Calu3 (cell line): ENCODE results near the gene ZC2HC1B. TPM values are rescaled to one million over a fixed set of nuclear protein-coding genes. Genes with fewer than 3 reads are reported as not detected.
"Not testable (repeated sequence)": the region's sequence is repeated elsewhere in the genome, so short reads cannot be mapped to it uniquely, and the experiment has no call there.

ENCODE experiments used
- BruUV-seq: library from RNA; stranded (reverse); fragments of 400-500 nt; replicated peaks from 2 replicates; lab custom pipeline; 2021; lab: Mats Ljungman, UMichigan
- CTCF ChIA-PET: fragments of 300-600 bp; sonication (Branson Sonifier 250); formaldehyde crosslinking; loops from one replicate; lab custom pipeline; 2022; ENCODE audit warnings: antibody characterized with exemption; lab: Charles Lee
- DNase-seq: peaks from one replicate; pipeline ENCODE4 v3.0.0; 2022
- H3K27ac Mint-ChIP-seq: one replicate; pipeline ENCODE4 v1.8.0; 2022; ENCODE audit warnings: mixed read lengths; ENCODE audit not compliant: unreplicated experiment
- H3K27me3 Mint-ChIP-seq: one replicate; pipeline ENCODE4 v1.8.0; 2022; ENCODE audit warnings: mixed read lengths; ENCODE audit not compliant: unreplicated experiment
- H3K36me3 Mint-ChIP-seq: one replicate; pipeline ENCODE4 v1.8.0; 2022; ENCODE audit warnings: mild to moderate bottlenecking, moderate library complexity, mixed read lengths; ENCODE audit not compliant: insufficient read depth, unreplicated experiment
- H3K4me1 Mint-ChIP-seq: one replicate; pipeline ENCODE4 v1.8.0; 2022; ENCODE audit warnings: mild to moderate bottlenecking, low read depth, mixed read lengths; ENCODE audit not compliant: unreplicated experiment
- H3K4me3 Mint-ChIP-seq: one replicate; pipeline ENCODE4 v1.8.0; 2022; ENCODE audit warnings: mild to moderate bottlenecking, low read depth, moderate library complexity, mixed read lengths; ENCODE audit not compliant: unreplicated experiment
- H3K9me3 Mint-ChIP-seq: one replicate; pipeline ENCODE4 v1.8.0; 2022; ENCODE audit warnings: low read depth, mixed read lengths; ENCODE audit not compliant: unreplicated experiment
- CTCF ChIP-seq: fragments of 200-600 bp; IDR thresholded peaks from one replicate; pipeline ENCODE4 v1.8.0; 2022; ENCODE audit warnings: antibody characterized with exemption; ENCODE audit not compliant: unreplicated experiment
- intact Hi-C: fragments of 100-400 bp; cut with micrococcal nuclease; formaldehyde crosslinking; loops from one replicate; pipeline ENCODE4 v1.10.0; 2022; ENCODE audit not compliant: unreplicated experiment
- total RNA-seq: library from RNA; stranded (reverse); gene quantifications from 2 replicates; pipeline ENCODE4 v1.2.3, GENCODE V29; 2022

Gene ZC2HC1B
- total RNA-seq, 1 experiment from 2014 or later: not detected

GRCh38 chr6:143872201-143872600 lies 7.9 kb downstream of the ZC2HC1B start:
- no peaks in the 10 kb centered on the region for H3K4me1 Mint-ChIP-seq
- no peak for TF ChIP-seq CTCF
- H3K27me3 Mint-ChIP-seq: no peaks in the 10 kb centered on the region
- DNase-seq: no peak
- no TSS peak for BruUV-seq
- H3K27ac Mint-ChIP-seq: no peak overlapping the region
- no peak overlapping the region for H3K4me3 Mint-ChIP-seq
- CTCF ChIA-PET: no interaction called here
- no peaks in the 10 kb centered on the region for H3K36me3 Mint-ChIP-seq
- H3K9me3 Mint-ChIP-seq: no peaks in the 10 kb centered on the region
- intact Hi-C loops: no loop called here

GRCh38 chr6:143873600-143873999 lies 9.3 kb downstream of the ZC2HC1B start:
- H3K4me3 Mint-ChIP-seq, intact Hi-C loops, H3K4me1 Mint-ChIP-seq, DNase-seq, H3K27me3 Mint-ChIP-seq, H3K9me3 Mint-ChIP-seq, CTCF ChIA-PET, H3K36me3 Mint-ChIP-seq, BruUV-seq, H3K27ac Mint-ChIP-seq: not testable (repeated sequence)

- H3K27ac Mint-ChIP-seq, H3K4me1 Mint-ChIP-seq, DNase-seq, H3K36me3 Mint-ChIP-seq, intact Hi-C loops, H3K27me3 Mint-ChIP-seq, BruUV-seq, CTCF ChIA-PET, H3K9me3 Mint-ChIP-seq, H3K4me3 Mint-ChIP-seq: not testable (repeated sequence)
Measured at GRCh38 chr6:143874503-143874902, 10.2 kb downstream of the ZC2HC1B start.

- no TSS peak for BruUV-seq
- DNase-seq: no peak
- no peaks in the 10 kb centered on the region for H3K36me3 Mint-ChIP-seq
- H3K4me1 Mint-ChIP-seq: no peaks in the 10 kb centered on the region
- H3K9me3 Mint-ChIP-seq: no peaks in the 10 kb centered on the region
- CTCF ChIA-PET: no interaction called here
- H3K4me3 Mint-ChIP-seq: no peak overlapping the region
- TF ChIP-seq CTCF: no peak
- H3K27me3 Mint-ChIP-seq: no peaks in the 10 kb centered on the region
- no peak overlapping the region for H3K27ac Mint-ChIP-seq
- intact Hi-C loops: no loop called here
Measured at GRCh38 chr6:143877584-143878271, 13.5 kb downstream of the ZC2HC1B start.

- Mint-ChIP-seq H3K9me3 (no peaks in the 10 kb centered on the region), H3K4me3 (no peak overlapping the region), H3K27ac (no peak overlapping the region), H3K27me3 (no peaks in the 10 kb centered on the region), H3K36me3 (no peaks in the 10 kb centered on the region), H3K4me1 (no peaks in the 10 kb centered on the region)
- no peak for DNase-seq
- no peak for TF ChIP-seq CTCF
- BruUV-seq: no TSS peak
- intact Hi-C loops: no loop called here
- CTCF ChIA-PET: no interaction called here
Measured at GRCh38 chr6:143878272-143878760, 14.0 kb downstream of the ZC2HC1B start.
